Caki2 (cell line): ENCODE results near the gene SYT12. TPM values are rescaled to one million over a fixed set of nuclear protein-coding genes. Genes with fewer than 3 reads are reported as not detected.
A peak's percentile ranks its signal among the peaks of the same experiment; 100 is the strongest.

ENCODE experiments used
- DNase-seq: peaks from one replicate; pipeline ENCODE4 v3.0.0-alpha.2; 2015; ENCODE audit warnings: low read depth
- in situ Hi-C: cut with HindIII; loops from 2 replicates; pipeline ENCODE4 v1.10.0; 2016; ENCODE audit warnings: low sequenced_read_pairs, low pct_unique_long_range_greater_than_20kb, mixed read lengths
- total RNA-seq: library from RNA; depleted of rRNA; stranded (reverse); fragments of >200 nt; shearing (Covaris generic); gene quantifications from 2 replicates; pipeline ENCODE4 v1.2.3, GENCODE V29; 2014; ENCODE audit warnings: low replicate concordance

SYT12 gene
- total RNA-seq, 1 experiment from 2014 or later = 0.03 TPM

- no peak for DNase-seq
- in situ Hi-C loops = no loop called here
These were observed 25.7 kb downstream of the SYT12 start for GRCh38 chr11:67048515-67049130.

- in situ Hi-C loops = no loop called here
These were observed 27.2 kb downstream of the SYT12 start for GRCh38 chr11:67050139-67050538.

GRCh38 chr11:67051180-67051893 is 28.4 kb downstream of the SYT12 start:
- in situ Hi-C loops = no loop called here
- no peak for DNase-seq

More at GRCh38 chr11:67050139-67050538, 27.2 kb downstream of the SYT12 start:
- no peak for DNase-seq

GRCh38 chr11:67051945-67052488 is 29.1 kb downstream of the SYT12 start:
- DNase-seq = no peak
- in situ Hi-C loops = no loop called here

- DNase-seq = no peak
- in situ Hi-C loops = no loop called here
These were observed 30.0 kb downstream of the SYT12 start for GRCh38 chr11:67052891-67053290.

- DNase-seq = peak; percentile 60
- in situ Hi-C loops = no loop called here
These were observed 31.0 kb downstream of the SYT12 start for GRCh38 chr11:67053896-67054329.

GRCh38 chr11:67054346-67054835 is 31.5 kb downstream of the SYT12 start:
- in situ Hi-C loops = no loop called here
- peak; percentile 79 for DNase-seq

DNA sequence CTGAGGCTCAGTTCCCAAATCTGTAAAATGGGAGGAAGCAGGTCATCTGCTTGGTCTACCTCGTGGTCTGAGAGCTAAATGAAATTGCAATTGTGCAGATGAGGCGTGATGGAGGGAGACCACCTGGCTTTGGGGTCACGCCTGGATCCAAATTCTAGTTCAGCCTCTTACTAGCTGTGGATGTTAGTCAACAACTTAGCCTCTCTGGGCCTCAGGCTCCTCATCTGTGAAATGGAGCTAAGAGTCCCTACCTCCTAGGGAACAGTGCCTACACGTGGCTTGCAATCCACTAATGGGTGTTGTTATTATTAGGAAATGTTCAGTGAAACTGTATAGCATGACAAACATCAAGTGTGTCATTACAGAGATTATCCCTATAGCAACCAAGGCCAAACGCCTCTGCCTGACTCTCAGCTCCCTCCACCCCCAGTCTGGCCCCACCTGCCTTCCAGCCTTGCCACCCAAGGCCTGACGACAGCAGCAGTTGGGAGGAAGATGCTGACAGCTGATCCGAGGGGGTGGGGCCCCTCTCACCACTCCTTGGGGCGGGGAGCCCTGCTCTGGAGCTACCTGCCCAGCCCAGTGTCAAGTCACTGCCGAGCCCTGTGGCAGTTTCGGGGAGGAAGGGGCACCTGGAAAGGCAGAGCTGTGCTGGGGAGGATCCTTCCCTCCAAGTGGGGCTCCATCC is 32.0 kb downstream of the SYT12 start:
- in situ Hi-C loops = no loop called here
- DNase-seq = peak; percentile 88

DNA sequence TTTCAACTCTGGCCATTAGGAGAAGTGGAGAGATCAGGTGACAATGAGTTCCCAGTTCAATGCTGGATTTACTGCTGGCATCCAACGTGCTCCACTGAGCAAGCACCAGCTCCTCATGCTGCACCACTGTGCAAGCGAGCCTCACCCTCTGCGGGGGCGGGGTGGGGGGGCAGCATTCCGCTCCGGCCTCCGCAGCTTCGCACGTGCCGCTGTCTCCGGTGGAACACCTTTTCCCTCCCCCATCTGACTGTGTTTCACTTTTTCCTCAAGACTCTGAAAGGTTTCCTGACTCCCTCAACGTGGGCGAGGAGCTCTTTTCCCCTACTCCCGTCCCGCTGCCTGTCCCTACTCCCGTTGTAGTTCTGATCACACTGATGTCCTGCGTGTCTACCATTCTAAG is 32.9 kb downstream of the SYT12 start:
- peak; percentile 63 for DNase-seq
- in situ Hi-C loops = no loop called here

GRCh38 chr11:67056267-67057204 is 33.6 kb downstream of the SYT12 start, which contains the start of gene RHOD:
TSS of gene RHOD (plus strand) at chr11:67056847. CDS start at chr11:67056903, 56 bp downstream.
- no peak for DNase-seq
- in situ Hi-C loops = no loop called here

DNA sequence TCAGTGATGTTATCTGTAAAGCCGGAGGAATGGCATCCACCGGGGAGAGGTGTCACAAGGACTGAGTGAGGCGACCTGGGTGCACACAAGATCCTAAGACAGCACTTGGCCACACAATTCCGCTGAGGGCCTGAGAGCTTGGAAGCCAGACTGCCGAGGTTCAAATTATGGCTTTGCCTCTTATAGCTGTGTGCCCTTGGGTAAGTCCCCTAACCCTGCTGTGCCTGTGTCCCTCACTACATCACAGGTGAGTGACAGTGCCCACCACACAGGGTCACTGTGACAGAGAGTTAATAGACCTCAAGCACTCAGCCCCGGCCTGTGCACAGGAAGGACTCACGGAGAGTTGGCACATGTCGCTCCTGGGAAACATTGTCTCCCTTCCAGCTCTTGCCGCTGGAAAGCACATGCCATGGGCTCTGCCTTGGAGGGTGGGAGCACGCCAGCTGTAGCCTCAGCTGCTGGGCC is 34.3 kb downstream of the SYT12 start:
- no peak for DNase-seq
- in situ Hi-C loops = no loop called here

DNA sequence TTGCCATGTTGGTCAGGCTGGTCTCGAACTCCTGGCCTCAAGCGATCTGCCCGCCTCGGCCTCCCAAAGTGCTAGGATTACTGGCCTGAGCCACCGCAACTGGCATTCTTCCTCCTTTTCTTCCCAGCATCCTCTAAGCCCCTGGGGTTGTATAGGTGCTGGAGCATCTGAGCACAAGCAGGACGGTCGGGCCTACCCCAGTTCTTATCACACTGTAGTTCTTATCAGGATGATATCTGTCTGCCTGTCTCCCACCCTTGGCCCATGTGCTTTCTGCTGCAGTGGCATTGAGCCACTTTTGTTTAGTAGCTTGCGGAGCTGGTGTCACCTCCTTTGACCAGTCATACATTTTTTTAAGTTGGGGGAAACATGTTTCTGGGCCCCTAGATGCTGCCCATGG is 35.6 kb downstream of the SYT12 start:
- no peak for DNase-seq
- in situ Hi-C loops = no loop called here

DNA sequence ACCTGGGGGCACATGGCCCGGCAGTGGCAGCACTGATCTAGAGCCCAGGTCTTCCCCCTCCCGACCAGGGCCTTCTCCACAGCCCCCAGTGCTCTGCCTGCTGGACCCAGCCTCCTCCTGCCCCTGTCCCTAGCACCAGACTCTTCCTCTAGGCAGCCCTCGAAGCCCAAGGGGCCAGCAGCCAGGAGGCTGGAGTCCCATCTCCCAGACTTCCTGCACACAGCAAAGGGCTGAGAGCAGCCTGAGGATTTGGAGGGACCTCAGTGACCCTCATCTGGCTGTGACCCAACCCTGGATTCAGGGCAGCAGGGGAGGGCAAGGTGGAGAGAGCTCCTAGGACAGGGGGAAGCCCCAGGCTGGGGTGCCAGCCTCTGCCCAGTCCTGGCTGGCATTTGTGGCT is 36.7 kb downstream of the SYT12 start:
- DNase-seq = no peak
- in situ Hi-C loops = no loop called here

DNA sequence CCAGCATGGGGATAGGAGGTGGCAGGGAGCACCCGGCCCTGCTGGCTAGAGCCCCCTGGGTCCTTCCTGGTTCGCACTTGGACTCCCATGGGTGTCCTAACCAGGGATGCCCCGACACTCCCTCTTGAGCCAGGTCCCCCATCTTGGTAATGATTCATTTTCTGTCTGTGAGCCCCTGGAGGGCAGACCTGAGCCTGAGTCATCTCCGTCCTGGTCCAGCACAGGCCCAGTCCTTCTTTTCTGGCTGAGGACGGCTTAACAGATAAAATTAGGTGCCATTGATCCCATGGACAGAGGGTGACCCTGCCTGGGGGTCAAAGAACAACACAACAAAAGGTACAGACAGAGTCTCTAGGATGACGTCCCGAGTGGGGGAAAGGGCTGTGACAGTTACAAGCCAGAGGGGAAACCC is 37.2 kb downstream of the SYT12 start:
- in situ Hi-C loops = no loop called here
- peak; percentile 28 for DNase-seq

DNA sequence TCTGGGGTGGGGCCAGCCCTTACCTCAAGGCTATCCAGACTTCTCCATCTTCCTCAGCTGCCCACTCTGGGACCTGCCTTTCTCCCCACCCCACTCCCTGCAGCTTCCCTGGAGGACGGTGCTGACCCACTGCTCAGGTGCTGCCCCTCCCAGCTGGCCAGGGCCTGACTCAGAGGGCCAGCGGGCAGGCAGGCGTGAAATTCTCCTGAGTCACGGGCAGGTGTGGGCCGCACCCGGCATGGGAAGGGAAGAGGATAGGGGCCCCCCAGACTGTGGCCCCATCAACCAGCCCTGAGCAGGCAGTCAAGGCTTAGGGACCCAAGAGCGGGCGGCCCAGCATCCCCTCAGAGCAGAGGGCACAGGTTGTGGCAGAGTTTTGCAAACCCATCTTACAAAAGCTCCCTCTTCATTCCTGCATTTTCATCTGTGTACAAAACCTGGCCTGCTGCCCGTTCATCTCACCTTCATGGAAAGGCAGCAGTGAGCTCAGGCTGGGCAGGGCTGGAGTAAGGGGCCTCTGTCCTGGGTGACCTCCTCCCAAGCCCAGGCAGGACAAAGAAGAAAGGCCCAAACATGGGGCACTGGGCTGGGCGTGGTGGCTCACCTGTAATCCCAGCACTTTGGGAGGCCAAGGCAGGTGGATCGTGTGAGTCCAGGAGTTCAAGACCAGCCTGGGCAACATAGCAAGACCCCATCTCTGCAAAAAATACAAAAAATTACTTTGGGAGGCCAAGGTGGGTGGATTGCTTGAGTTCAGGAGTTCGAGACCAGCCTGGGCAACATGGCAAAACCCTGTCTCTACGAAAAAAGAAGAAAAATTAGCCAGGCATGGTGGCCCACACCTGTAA is 39.8 kb downstream of the SYT12 start:
- in situ Hi-C loops = no loop called here
- DNase-seq = peak; percentile 79

DNA sequence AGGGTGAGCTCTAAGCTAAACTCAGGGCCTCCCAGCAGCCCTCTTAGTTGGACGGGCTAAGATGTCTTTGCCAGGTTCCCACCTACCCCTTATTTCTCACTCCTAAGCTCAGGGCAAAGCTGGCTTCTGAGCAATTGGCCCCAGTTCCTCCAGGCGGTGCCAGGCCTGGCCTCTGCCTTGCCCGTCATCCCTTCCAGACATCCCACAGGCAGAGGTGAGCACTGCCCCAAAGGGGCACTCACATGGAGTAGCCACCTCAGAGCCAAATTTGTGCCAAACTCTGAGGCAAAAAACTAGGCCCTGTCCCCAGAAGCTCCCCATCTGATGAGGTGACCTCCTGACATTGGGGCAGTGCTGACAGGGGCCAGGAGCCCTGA is 43.4 kb downstream of the SYT12 start:
- in situ Hi-C loops = no loop called here
- no peak for DNase-seq
